Tibial nerve (tissue), 3 donors: Measurements from ENCODE around the gene MRPL20.

ENCODE experiments used
- CTCF ChIP-seq, 5 experiments: fragments of 200-600 bp in 3 of 5; fragments of 450-650 bp in 2 of 5; sonication (generic) in 3 of 5; IDR thresholded peaks; one replicate each; pipeline ENCODE4 v1.5.1; 2016 to 2019; ENCODE audit warnings: antibody characterized with exemption in 5 of 5, mild to moderate bottlenecking in 3 of 5, moderate library complexity in 2 of 5
- POLR2A ChIP-seq, 2 donors: fragments of 450-650 bp; IDR thresholded peaks; one replicate each; pipeline ENCODE4 v1.6.1; 2017; ENCODE audit warnings: antibody characterized with exemption in 2 of 2, mild to moderate bottlenecking in 2 of 2, moderate library complexity in 2 of 2

GRCh38 chr1:1426496-1427105, 19.5 kb upstream of the MRPL20 start:
- TF ChIP-seq CTCF (IDR thresholded peaks at IDR 0.05): no peak
- TF ChIP-seq POLR2A (IDR thresholded peaks at IDR 0.05): no peak
